Osteoblast (primary cell): ENCODE measurements around the gene NCBP2L. TPM values are rescaled to one million over a fixed set of nuclear protein-coding genes. Genes with fewer than 3 reads are reported as not detected.

Experiments used
- DNase-seq: peaks from one replicate; pipeline ENCODE4 v3.0.0; 2011; ENCODE audit warnings: low spot score, mixed read lengths; ENCODE audit not compliant: insufficient read length; ENCODE audit errors: missing footprints
- H2AFZ ChIP-seq: 2 replicates; pipeline ENCODE4 v1.6.0; 2011; ENCODE audit warnings: mild to moderate bottlenecking, low read length
- H3K27ac ChIP-seq: 2 replicates; pipeline ENCODE4 v1.5.1; 2011; ENCODE audit warnings: mild to moderate bottlenecking, low read depth, low read length, moderate library complexity
- H3K27me3 ChIP-seq: 2 replicates; pipeline ENCODE4 v1.6.0; 2012; ENCODE audit warnings: mild to moderate bottlenecking, control low read depth, inconsistent platforms, low read length, moderate library complexity; ENCODE audit not compliant: insufficient read depth
- H3K36me3 ChIP-seq: 2 replicates; pipeline ENCODE4 v1.5.1; 2011; ENCODE audit warnings: mild to moderate bottlenecking, low read length, control low read depth, moderate library complexity; ENCODE audit not compliant: insufficient read depth
- H3K4me1 ChIP-seq: 2 replicates; pipeline ENCODE4 v1.5.1; 2011; ENCODE audit warnings: mild to moderate bottlenecking, low read length, control low read depth, moderate library complexity; ENCODE audit not compliant: insufficient read depth
- H3K4me2 ChIP-seq: 2 replicates; pipeline ENCODE4 v1.6.0; 2011; ENCODE audit warnings: mild to moderate bottlenecking, low read length; ENCODE audit not compliant: insufficient read depth
- H3K4me3 ChIP-seq: fragments of 200-600 bp; sonication (generic); 3 replicates; pipeline ENCODE4 v1.5.1; 2012; ENCODE audit warnings: mild to moderate bottlenecking, low read length, inconsistent platforms; ENCODE audit not compliant: insufficient read depth
- H3K79me2 ChIP-seq: 2 replicates; pipeline ENCODE4 v1.6.0; 2012; ENCODE audit warnings: mild to moderate bottlenecking, low read length, control low read depth, inconsistent platforms; ENCODE audit not compliant: insufficient read depth
- H3K9me3 ChIP-seq: 2 replicates; pipeline ENCODE4 v1.5.1; 2011; ENCODE audit warnings: low read depth, low read length, control low read depth
- H4K20me1 ChIP-seq: 2 replicates; pipeline ENCODE4 v1.6.0; 2012; ENCODE audit warnings: mild to moderate bottlenecking, low read length, control low read depth; ENCODE audit not compliant: insufficient read depth
- total RNA-seq: library from RNA; depleted of rRNA; stranded (reverse); fragments of >200 nt; gene quantifications from 2 replicates; pipeline ENCODE4 v1.2.3, GENCODE V29; 2012
- TF ChIP-seq, protein P1 (sequence below): IDR thresholded peaks from 2 replicates; pipeline ENCODE4 v1.5.1; 2011; ENCODE audit warnings: mild to moderate bottlenecking, low read depth, low read length, moderate library complexity; ENCODE audit errors: extremely low read depth

Gene NCBP2L
- total RNA-seq, 1 donor, result not detected

DNA sequence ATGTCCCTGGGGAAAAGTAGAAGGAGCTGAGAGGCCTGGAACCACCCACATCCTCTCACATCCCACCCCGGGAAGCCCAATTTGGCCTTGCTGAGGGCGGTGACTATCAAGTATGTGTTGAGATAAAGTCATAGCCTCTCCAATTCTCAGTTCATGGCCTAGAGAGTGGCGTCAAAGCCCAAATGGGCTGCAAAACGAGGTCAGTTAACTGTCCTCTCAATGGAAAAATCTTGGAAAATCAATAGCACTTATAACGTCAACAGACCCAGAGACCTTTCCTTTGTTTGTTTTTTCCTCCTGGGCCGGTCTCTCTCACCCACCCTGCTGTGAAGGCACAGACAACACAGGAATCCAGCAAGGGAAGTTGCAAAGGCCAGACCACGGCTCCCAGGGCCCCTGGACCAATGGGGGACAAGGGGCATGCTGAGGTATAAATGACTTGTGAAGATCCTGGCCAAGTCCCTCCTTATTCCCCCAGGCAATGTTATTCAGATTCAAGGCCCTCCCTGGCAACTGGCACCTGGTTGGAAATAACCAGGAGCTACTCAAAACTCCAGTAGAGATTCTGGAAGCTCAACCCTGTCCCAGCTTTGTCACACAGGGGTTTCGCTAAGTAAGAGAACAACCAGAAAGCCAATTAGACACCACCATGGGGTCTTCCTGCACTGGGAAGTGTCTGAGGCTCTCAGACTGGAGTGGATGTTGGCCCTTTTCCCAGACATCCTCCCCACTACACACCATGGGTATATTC is 40.6 kb upstream of the NCBP2L start:
- Histone ChIP-seq H3K27me3 (peaks cover 17% of the 10 kb centered on the region), H3K4me1 (peaks cover 3% of the 10 kb centered on the region), H2AFZ (no peak overlapping the region), H3K9me3 (no peaks in the 10 kb centered on the region), H3K27ac (no peak overlapping the region), H4K20me1 (no peaks in the 10 kb centered on the region), H3K79me2 (no peaks in the 10 kb centered on the region), H3K4me3 (no peak overlapping the region), H3K36me3 (no peaks in the 10 kb centered on the region), H3K4me2 (no peak overlapping the region)
- TF ChIP-seq, protein P1, sequence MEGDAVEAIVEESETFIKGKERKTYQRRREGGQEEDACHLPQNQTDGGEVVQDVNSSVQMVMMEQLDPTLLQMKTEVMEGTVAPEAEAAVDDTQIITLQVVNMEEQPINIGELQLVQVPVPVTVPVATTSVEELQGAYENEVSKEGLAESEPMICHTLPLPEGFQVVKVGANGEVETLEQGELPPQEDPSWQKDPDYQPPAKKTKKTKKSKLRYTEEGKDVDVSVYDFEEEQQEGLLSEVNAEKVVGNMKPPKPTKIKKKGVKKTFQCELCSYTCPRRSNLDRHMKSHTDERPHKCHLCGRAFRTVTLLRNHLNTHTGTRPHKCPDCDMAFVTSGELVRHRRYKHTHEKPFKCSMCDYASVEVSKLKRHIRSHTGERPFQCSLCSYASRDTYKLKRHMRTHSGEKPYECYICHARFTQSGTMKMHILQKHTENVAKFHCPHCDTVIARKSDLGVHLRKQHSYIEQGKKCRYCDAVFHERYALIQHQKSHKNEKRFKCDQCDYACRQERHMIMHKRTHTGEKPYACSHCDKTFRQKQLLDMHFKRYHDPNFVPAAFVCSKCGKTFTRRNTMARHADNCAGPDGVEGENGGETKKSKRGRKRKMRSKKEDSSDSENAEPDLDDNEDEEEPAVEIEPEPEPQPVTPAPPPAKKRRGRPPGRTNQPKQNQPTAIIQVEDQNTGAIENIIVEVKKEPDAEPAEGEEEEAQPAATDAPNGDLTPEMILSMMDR, result no peak
- no peak for DNase-seq

DNA sequence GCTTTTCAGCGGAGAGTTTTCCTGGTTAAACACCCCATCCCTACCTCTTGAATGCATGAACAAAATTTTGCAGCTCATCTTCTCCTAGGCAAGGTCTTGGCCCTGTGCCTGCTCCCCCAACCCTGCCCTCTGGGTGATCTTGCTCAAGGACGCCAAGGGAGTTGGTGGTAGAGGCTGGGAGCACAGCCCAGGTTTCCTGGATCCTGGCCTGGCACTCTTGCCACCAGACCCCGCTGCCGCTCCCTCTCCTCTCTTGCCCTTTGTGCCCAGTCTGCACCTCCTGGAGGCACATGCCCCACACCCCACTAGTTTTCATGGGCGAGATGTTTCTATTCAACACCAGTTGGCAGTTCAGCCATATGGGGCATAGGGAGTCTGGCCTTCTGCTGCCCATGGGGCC is 39.3 kb upstream of the NCBP2L start:
- Histone ChIP-seq H3K27me3 (peaks cover 19% of the 10 kb centered on the region), H3K36me3 (no peaks in the 10 kb centered on the region), H3K4me3 (no peak overlapping the region), H3K4me1 (peaks cover 3% of the 10 kb centered on the region), H2AFZ (no peak overlapping the region), H3K27ac (no peak overlapping the region), H4K20me1 (no peaks in the 10 kb centered on the region), H3K79me2 (no peaks in the 10 kb centered on the region), H3K4me2 (no peak overlapping the region), H3K9me3 (no peaks in the 10 kb centered on the region)
- TF ChIP-seq, protein P1, result no peak
- DNase-seq, result no peak

DNA sequence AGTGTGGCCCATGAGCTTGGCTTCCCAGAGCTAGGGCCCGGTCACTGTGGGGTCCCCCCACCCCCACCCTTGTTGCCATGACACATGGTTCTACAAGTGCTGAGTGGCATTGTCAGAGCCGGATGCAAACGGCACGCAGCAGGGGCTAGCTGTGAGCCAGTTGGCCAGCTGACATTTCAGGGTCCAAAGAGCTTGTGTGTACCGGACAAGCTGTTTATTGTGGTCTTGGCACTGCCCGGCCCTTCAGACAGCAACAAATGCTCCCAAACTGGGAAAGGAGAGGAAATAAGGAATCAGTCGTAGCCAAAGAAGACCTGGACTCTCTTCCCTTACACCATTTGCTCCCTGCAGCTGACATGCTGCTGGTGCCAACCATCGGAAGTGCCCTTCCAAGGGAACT is 38.8 kb upstream of the NCBP2L start:
- Histone ChIP-seq H4K20me1 (no peaks in the 10 kb centered on the region), H3K27ac (no peak overlapping the region), H3K4me1 (peaks cover 3% of the 10 kb centered on the region), H3K79me2 (no peaks in the 10 kb centered on the region), H2AFZ (no peak overlapping the region), H3K36me3 (no peaks in the 10 kb centered on the region), H3K4me2 (no peak overlapping the region), H3K27me3 (peaks cover 22% of the 10 kb centered on the region), H3K9me3 (no peaks in the 10 kb centered on the region), H3K4me3 (no peak overlapping the region)
- TF ChIP-seq, protein P1, result no peak
- DNase-seq, result no peak

DNA sequence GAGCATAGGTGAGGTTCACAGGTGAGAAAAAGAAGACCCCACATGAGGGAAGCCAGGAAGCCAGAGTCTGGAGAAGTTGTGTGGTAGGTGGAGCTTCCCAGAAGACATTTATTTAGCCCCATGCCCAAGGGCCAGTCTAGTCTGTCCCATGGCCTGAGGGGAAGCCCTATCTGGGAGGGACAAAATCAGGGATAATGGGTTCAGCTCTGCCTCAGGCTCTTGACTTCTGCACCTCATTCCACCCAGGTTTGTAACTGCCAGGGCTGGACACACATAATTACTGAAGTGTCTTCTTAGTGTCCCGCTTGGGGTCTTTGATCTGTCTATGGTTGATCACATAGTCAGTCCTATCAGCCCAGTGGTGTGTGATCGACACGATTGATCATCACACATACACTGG is 38.0 kb upstream of the NCBP2L start:
- H3K27ac ChIP-seq, result no peak overlapping the region
- TF ChIP-seq, protein P1, result no peak
- H3K27me3 ChIP-seq, result peaks cover 23% of the 10 kb centered on the region
- no peaks in the 10 kb centered on the region for H3K9me3 ChIP-seq
- H3K79me2 ChIP-seq, result no peaks in the 10 kb centered on the region
- H4K20me1 ChIP-seq, result no peaks in the 10 kb centered on the region
- no peaks in the 10 kb centered on the region for H3K36me3 ChIP-seq
- no peak overlapping the region for H2AFZ ChIP-seq
- H3K4me2 ChIP-seq, result no peak overlapping the region
- no peak for DNase-seq
- H3K4me3 ChIP-seq, result no peak overlapping the region
- peaks cover 3% of the 10 kb centered on the region for H3K4me1 ChIP-seq
